GM10847 (cell line): ENCODE data around the gene RIN3.

ENCODE experiments used
- POLR2A ChIP-seq: IDR thresholded peaks from 2 replicates; pipeline ENCODE4 v1.6.1; 2011; ENCODE audit not compliant: insufficient read length; ENCODE audit errors: extremely low read depth

Gene RIN3

GRCh38 chr14:92701826-92702225 is 188.2 kb downstream of the RIN3 start:
- no peak for TF ChIP-seq POLR2A

- no peak for TF ChIP-seq POLR2A
Measured at GRCh38 chr14:92702441-92702918, 188.9 kb downstream of the RIN3 start.

- no peak for TF ChIP-seq POLR2A
Measured at GRCh38 chr14:92703516-92703915, 189.9 kb downstream of the RIN3 start.

- no peak for TF ChIP-seq POLR2A
Measured at GRCh38 chr14:92704036-92704804, 190.6 kb downstream of the RIN3 start.

GRCh38 chr14:92704821-92705220 is 191.2 kb downstream of the RIN3 start:
- no peak for TF ChIP-seq POLR2A

- TF ChIP-seq POLR2A, result no peak
Measured at GRCh38 chr14:92706386-92706785, 192.8 kb downstream of the RIN3 start.

GRCh38 chr14:92709340-92710000 is 195.9 kb downstream of the RIN3 start:
- no peak for TF ChIP-seq POLR2A

GRCh38 chr14:92710001-92710341 is 196.4 kb downstream of the RIN3 start:
- no peak for TF ChIP-seq POLR2A

GRCh38 chr14:92711976-92712653 is 198.5 kb downstream of the RIN3 start:
- TF ChIP-seq POLR2A, result no peak

- no peak for TF ChIP-seq POLR2A
Measured at GRCh38 chr14:92712654-92713051, 199.1 kb downstream of the RIN3 start.

GRCh38 chr14:92716131-92716530 is 202.6 kb downstream of the RIN3 start:
- TF ChIP-seq POLR2A, result no peak

GRCh38 chr14:92717571-92718042 is 204.0 kb downstream of the RIN3 start:
- TF ChIP-seq POLR2A, result no peak

- TF ChIP-seq POLR2A, result no peak
Measured at GRCh38 chr14:92718664-92719063, 205.1 kb downstream of the RIN3 start.

- no peak for TF ChIP-seq POLR2A
Measured at GRCh38 chr14:92719421-92719820, 205.8 kb downstream of the RIN3 start.

- TF ChIP-seq POLR2A, result no peak
Measured at GRCh38 chr14:92719890-92720323, 206.3 kb downstream of the RIN3 start.

- no peak for TF ChIP-seq POLR2A
Measured at GRCh38 chr14:92724516-92725340, 211.1 kb downstream of the RIN3 start.
